Fibroblast of mammary gland (primary cell): ENCODE results near the gene PRKG2.
A peak's percentile ranks its signal among the peaks of the same experiment; 100 is the strongest.

Experiments
- DNase-seq: peaks from one replicate; pipeline ENCODE4 v3.0.0-alpha.2; 2010; ENCODE audit warnings: low read depth
- H3K4me3 ChIP-seq: 2 replicates; pipeline ENCODE4 v1.5.1; 2011; ENCODE audit warnings: low read depth, mild to moderate bottlenecking, low read length, moderate library complexity; ENCODE audit not compliant: control insufficient read depth
- CTCF ChIP-seq: conservative IDR thresholded peaks from 2 replicates; pipeline ENCODE4 v1.5.1; 2011; ENCODE audit warnings: low read depth, low read length, inconsistent platforms; ENCODE audit not compliant: control insufficient read depth, insufficient read depth

PRKG2 gene

DNA sequence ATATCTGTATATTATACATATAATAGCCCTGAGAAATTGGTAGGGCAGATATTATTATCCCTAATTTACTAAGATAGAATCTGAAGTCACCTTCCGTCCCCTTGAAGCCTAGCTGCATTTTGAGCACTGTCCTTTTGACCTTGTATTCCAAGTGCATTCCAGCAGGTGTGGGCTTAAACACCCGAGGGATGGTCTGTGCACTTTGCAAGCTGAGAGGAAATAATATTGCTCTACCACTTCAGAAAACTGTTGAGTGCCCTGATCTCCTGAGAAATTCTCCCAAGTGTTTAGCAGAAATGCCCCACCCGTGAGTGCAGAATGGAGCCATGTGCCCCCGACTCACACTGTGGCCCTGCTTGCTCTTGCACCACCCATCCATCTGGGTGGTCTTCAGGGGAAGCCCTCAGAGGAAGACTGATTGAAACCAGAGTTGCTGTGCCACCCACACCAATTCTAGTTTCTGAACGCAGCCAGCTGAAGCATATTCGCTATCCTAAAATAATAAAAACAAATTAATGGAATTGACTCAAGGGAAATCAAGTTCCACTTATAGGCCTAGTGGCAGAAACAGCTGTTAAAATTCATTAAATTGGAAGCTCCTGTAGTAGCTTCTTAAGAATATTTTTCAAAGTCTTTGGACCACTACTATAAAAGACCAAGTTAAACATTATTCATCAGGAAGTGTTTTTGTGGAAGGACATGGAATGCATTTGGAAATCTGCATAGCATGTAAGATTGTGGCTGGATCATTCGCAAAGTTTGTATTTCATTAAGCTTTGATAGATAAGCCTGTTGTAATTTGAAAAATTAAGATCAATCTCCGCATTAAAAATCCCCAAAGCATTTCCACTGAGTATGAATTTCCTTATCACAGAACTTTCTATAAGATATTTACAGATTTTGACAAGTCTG is 41.3 kb upstream of the PRKG2 start:
- peak; percentile 17 for DNase-seq
- no peak overlapping the region for H3K4me3 ChIP-seq
- TF ChIP-seq CTCF, result no peak

DNA sequence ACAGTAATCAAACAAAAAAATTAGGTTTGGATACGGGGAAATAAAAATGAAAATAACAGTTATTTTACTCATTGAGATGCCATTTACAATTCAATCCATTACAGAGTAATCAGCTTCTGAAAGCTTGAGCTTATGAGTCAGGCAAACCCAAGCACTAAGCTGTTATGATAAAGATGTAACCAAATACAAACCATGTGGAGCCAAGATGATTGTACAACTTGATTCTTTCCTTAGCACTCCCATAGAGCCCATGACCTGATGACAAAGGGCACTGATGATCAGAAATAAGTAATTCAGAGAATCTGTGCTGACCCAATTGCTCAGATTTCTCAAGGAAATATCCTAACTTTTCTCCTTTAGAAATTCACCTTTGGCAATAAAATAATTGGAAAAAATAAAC is 40.5 kb upstream of the PRKG2 start:
- peak; percentile 94 for DNase-seq
- no peak for TF ChIP-seq CTCF
- H3K4me3 ChIP-seq, result no peak overlapping the region

- no peak overlapping the region for H3K4me3 ChIP-seq
- no peak for DNase-seq
- TF ChIP-seq CTCF, result no peak
Measured at GRCh38 chr4:81250430-81250829, 35.4 kb upstream of the PRKG2 start.

DNA sequence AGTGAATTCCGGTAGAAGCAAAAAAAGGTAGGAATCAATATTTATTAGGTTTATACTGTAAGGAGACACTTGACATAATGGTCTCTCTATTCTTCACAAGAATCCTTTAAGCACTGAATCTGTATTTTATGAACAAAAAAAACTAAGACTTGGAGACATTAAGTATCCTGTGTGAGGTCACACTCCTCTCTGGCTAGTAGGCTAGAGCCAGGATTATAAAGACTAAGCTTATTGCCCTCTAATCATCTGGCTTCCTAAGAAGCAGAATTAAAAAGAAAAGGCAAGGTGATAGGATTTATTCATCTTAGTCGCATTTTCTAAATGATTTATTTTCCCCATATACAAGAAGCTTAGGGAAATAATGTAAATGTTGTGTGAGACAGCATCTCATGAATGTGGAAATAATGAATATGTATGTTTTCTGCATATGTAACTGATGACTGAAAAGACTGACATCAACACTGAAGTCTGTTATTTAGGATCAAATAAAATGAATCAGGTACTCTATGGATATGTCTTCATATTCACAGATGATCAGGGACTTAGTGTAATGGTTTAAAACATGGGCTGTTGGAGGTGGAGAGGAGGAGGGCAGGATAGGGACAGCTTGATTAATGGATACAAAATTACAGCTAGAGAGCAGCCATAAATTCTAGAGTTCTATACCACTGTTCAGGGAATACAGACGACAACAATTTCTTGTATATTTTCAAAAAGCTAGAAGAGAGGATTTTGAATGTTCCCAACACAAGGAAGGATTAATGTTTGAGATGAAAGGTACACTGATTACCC is 30.4 kb upstream of the PRKG2 start:
- no peak for DNase-seq
- H3K4me3 ChIP-seq, result no peak overlapping the region
- TF ChIP-seq CTCF, result no peak

- no peak overlapping the region for H3K4me3 ChIP-seq
- no peak for DNase-seq
- no peak for TF ChIP-seq CTCF
Measured at GRCh38 chr4:81237791-81238190, 22.8 kb upstream of the PRKG2 start.

GRCh38 chr4:81235982-81236749 is 21.1 kb upstream of the PRKG2 start:
- DNase-seq, result no peak
- no peak overlapping the region for H3K4me3 ChIP-seq
- no peak for TF ChIP-seq CTCF
